ENCODE results near the gene IQCK. TPM values are rescaled to one million over a fixed set of nuclear protein-coding genes. Genes with fewer than 3 reads are reported as not detected.
A peak's percentile ranks its signal among the peaks of the same experiment; 100 is the strongest.

IQCK gene
- total and polyA plus RNA-seq, 2 experiments from 2014 or later, result 13.2 to 13.9 TPM

- Histone ChIP-seq H3K9me3 (ENCODE audit: low read depth) (no peaks in the 10 kb centered on the region), H3K4me1 (ENCODE audit: low read depth) (no peaks in the 10 kb centered on the region), H3K4me3 (no peak overlapping the region), H3K27me3 (no peaks in the 10 kb centered on the region), H3K36me3 (peaks cover 5% of the 10 kb centered on the region), H3K27ac (no peak overlapping the region)
- TF ChIP-seq, protein P1, sequence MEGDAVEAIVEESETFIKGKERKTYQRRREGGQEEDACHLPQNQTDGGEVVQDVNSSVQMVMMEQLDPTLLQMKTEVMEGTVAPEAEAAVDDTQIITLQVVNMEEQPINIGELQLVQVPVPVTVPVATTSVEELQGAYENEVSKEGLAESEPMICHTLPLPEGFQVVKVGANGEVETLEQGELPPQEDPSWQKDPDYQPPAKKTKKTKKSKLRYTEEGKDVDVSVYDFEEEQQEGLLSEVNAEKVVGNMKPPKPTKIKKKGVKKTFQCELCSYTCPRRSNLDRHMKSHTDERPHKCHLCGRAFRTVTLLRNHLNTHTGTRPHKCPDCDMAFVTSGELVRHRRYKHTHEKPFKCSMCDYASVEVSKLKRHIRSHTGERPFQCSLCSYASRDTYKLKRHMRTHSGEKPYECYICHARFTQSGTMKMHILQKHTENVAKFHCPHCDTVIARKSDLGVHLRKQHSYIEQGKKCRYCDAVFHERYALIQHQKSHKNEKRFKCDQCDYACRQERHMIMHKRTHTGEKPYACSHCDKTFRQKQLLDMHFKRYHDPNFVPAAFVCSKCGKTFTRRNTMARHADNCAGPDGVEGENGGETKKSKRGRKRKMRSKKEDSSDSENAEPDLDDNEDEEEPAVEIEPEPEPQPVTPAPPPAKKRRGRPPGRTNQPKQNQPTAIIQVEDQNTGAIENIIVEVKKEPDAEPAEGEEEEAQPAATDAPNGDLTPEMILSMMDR (IDR thresholded peaks at IDR 0.05; ENCODE audit: low read depth, low read length), result peak; percentile 24
- no peak for DNase-seq (ENCODE audit: low read depth in 1 of 2, low spot score in 1 of 2)
Observed at GRCh38 chr16:19680881-19681340, 37.2 kb upstream of the IQCK start.

DNA sequence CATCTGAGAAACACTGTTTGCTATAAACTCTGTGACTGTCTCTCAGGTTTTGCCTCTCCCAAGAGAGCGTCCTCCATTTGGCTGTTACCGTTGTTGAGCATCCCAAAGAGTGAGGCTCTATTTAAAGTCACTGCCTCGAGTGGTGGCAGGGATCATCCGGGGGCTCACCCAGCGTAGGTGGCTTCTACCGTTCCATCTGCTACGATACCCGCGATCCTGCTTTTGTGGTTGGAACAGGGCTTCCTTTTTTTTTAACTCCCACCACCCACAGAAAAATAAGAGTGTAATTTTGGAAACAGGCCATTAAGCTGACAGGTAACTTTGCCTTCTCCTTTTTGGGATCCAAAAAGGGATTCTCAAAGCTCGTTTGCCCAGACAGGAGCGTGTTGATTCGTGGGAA is 36.4 kb upstream of the IQCK start:
- Histone ChIP-seq H3K4me3 (no peak overlapping the region), H3K36me3 (peaks cover 5% of the 10 kb centered on the region), H3K9me3 (ENCODE audit: low read depth) (no peaks in the 10 kb centered on the region), H3K27ac (no peak overlapping the region), H3K4me1 (ENCODE audit: low read depth) (no peaks in the 10 kb centered on the region), H3K27me3 (no peaks in the 10 kb centered on the region)
- no peak for DNase-seq (ENCODE audit: low read depth in 1 of 2, low spot score in 1 of 2)
- TF ChIP-seq, protein P1 (IDR thresholded peaks at IDR 0.05; ENCODE audit: low read depth, low read length), result no peak

GRCh38 chr16:19683453-19684236 is 34.4 kb upstream of the IQCK start:
- DNase-seq (ENCODE audit: low read depth in 1 of 2, low spot score in 1 of 2), result no peak
- Histone ChIP-seq H3K4me1 (ENCODE audit: low read depth) (no peaks in the 10 kb centered on the region), H3K27me3 (no peaks in the 10 kb centered on the region), H3K9me3 (ENCODE audit: low read depth) (no peaks in the 10 kb centered on the region), H3K36me3 (peaks cover 2% of the 10 kb centered on the region), H3K4me3 (no peak overlapping the region), H3K27ac (no peak overlapping the region)
- TF ChIP-seq, protein P1 (IDR thresholded peaks at IDR 0.05; ENCODE audit: low read depth, low read length), result no peak

GRCh38 chr16:19685176-19685575 is 32.9 kb upstream of the IQCK start:
- DNase-seq (ENCODE audit: low read depth in 1 of 2, low spot score in 1 of 2), result no peak
- TF ChIP-seq, protein P1 (IDR thresholded peaks at IDR 0.05; ENCODE audit: low read depth, low read length), result no peak
- Histone ChIP-seq H3K36me3 (peaks cover 2% of the 10 kb centered on the region), H3K9me3 (ENCODE audit: low read depth) (no peaks in the 10 kb centered on the region), H3K27me3 (no peaks in the 10 kb centered on the region), H3K27ac (no peak overlapping the region), H3K4me3 (no peak overlapping the region), H3K4me1 (ENCODE audit: low read depth) (no peaks in the 10 kb centered on the region)

GRCh38 chr16:19687279-19687678 is 30.8 kb upstream of the IQCK start:
- H3K36me3 ChIP-seq, result peaks cover 2% of the 10 kb centered on the region
- no peak overlapping the region for H3K4me3 ChIP-seq
- H3K27ac ChIP-seq, result peak overlapping the region; percentile 39
- no peaks in the 10 kb centered on the region for H3K9me3 ChIP-seq (ENCODE audit: low read depth)
- no peaks in the 10 kb centered on the region for H3K27me3 ChIP-seq
- DNase-seq (ENCODE audit: low read depth in 1 of 2, low spot score in 1 of 2), result peak in 1 of 2 donors; percentile 11
- TF ChIP-seq, protein P1 (IDR thresholded peaks at IDR 0.05; ENCODE audit: low read depth, low read length), result no peak
- H3K4me1 ChIP-seq (ENCODE audit: low read depth), result no peaks in the 10 kb centered on the region
